H1 (cell line): ENCODE measurements around the gene CDC42EP5. TPM values are rescaled to one million over a fixed set of nuclear protein-coding genes. Genes with fewer than 3 reads are reported as not detected.

Source experiments
- CTCF ChIA-PET: fragments of 300-600 bp; sonication (Branson Sonifier 250); formaldehyde crosslinking; loops from one replicate; lab custom pipeline; 2021; ENCODE audit not compliant: partially characterized antibody; lab: Charles Lee
- POLR2A ChIA-PET: fragments of 300-600 bp; sonication (Branson Sonifier 250); formaldehyde crosslinking; loops from one replicate; lab custom pipeline; 2021; ENCODE audit warnings: inconsistent platforms; ENCODE audit not compliant: partially characterized antibody; lab: Charles Lee
- DNase-seq, 2 experiments: peaks; one replicate each; pipeline versions ENCODE4 v3.0.0 to v3.0.0-alpha.2; 2010 to 2022; ENCODE audit warnings: low spot score in 2 of 2, low read depth in 1 of 2, mixed read lengths in 1 of 2
- FAIRE-seq: peaks from 2 replicates; lab custom pipeline; 2011; peaks lifted over from hg19 to GRCh38; lab: Jason Lieb, UNC
- H2AFZ ChIP-seq: 2 replicates; pipeline ENCODE4 v1.8.1; 2012; ENCODE audit warnings: low read length, inconsistent platforms
- H2AK5ac ChIP-seq: 2 replicates; pipeline ENCODE4 v1.6.1; 2013; ENCODE audit warnings: low read depth, low read length
- H2BK120ac ChIP-seq: replicated peaks from 2 replicates; pipeline ENCODE3; 2013; ENCODE audit warnings: low read depth, low read length, inconsistent platforms
- H2BK12ac ChIP-seq: 2 replicates; pipeline ENCODE4 v1.6.1; 2013; ENCODE audit warnings: low read depth, low read length
- H2BK15ac ChIP-seq: 2 replicates; pipeline ENCODE4 v1.6.1; 2013; ENCODE audit warnings: low read length
- H2BK20ac ChIP-seq: 2 replicates; pipeline ENCODE4 v1.6.1; 2013; ENCODE audit warnings: low read length
- H2BK5ac ChIP-seq: 2 replicates; pipeline ENCODE4 v1.6.1; 2013; ENCODE audit warnings: low read depth, low read length
- H3K14ac ChIP-seq: 2 replicates; pipeline ENCODE4 v1.6.1; 2013; ENCODE audit warnings: inconsistent platforms; ENCODE audit not compliant: insufficient read length
- H3K18ac ChIP-seq: 2 replicates; pipeline ENCODE4 v1.6.1; 2013; ENCODE audit warnings: low read length; ENCODE audit errors: extremely low read depth
- H3K23ac ChIP-seq: 2 replicates; pipeline ENCODE4 v1.6.1; 2013; ENCODE audit warnings: inconsistent platforms; ENCODE audit not compliant: insufficient read length
- H3K23me2 ChIP-seq: 2 replicates; pipeline ENCODE4 v1.6.1; 2013; ENCODE audit warnings: low read depth, low read length
- H3K27ac ChIP-seq: 2 replicates; pipeline ENCODE4 v1.6.1; 2011; ENCODE audit warnings: low read depth, low read length, inconsistent platforms
- H3K27me3 ChIP-seq, 4 experiments: replicated peaks in 1 of 4; 1 replicate in 1 of 4; 2 replicates in 3 of 4; pipeline versions ENCODE4 v1.6.1 to v1.8.1; 2011 to 2013; ENCODE audit warnings: low read length in 3 of 4, mild to moderate bottlenecking in 3 of 4, inconsistent platforms in 2 of 4, mixed read lengths in 2 of 4, moderate library complexity in 1 of 4; ENCODE audit not compliant: control insufficient read depth in 3 of 4, insufficient read depth in 3 of 4; ENCODE audit errors: extremely low read depth in 1 of 4
- H3K36me3 ChIP-seq, 4 experiments: 2 replicates each; pipeline versions ENCODE4 v1.6.1 to v1.8.1; 2011 to 2013; ENCODE audit warnings: mild to moderate bottlenecking in 4 of 4, low read length in 3 of 4, moderate library complexity in 2 of 4, control low read depth in 1 of 4, inconsistent platforms in 1 of 4; ENCODE audit not compliant: insufficient read depth in 4 of 4, control insufficient read depth in 2 of 4
- H3K4ac ChIP-seq: replicated peaks from 2 replicates; pipeline ENCODE3; 2013; ENCODE audit warnings: low read length, low read depth, mixed read lengths, inconsistent platforms; ENCODE audit not compliant: insufficient read length
- H3K4me1 ChIP-seq, 4 experiments: replicated peaks in 1 of 4; 1 replicate in 1 of 4; 2 replicates in 3 of 4; pipeline versions ENCODE4 v1.6.1 to v1.8.1; 2011 to 2013; ENCODE audit warnings: low read length in 3 of 4, inconsistent platforms in 2 of 4, mixed read lengths in 1 of 4; ENCODE audit not compliant: insufficient read depth in 4 of 4, control insufficient read depth in 3 of 4
- H3K4me2 ChIP-seq, 2 experiments: 2 replicates each; pipeline versions ENCODE4 v1.6.1 to v1.8.1; 2011 to 2013; ENCODE audit warnings: low read depth in 2 of 2, low read length in 2 of 2, control low read depth in 1 of 2, inconsistent platforms in 1 of 2, mild to moderate bottlenecking in 1 of 2; ENCODE audit not compliant: insufficient read depth in 1 of 2
- H3K4me3 ChIP-seq, 4 experiments: fragments of 200-600, 300-600 bp in 1 of 4; sonication (generic), shearing (Covaris generic), sonication (Bioruptor Twin) in 1 of 4; 2 replicates each; pipeline versions ENCODE4 v1.5.1 to v1.8.1; 2011 to 2016; ENCODE audit warnings: low read length in 4 of 4, low read depth in 3 of 4, control low read depth in 2 of 4, inconsistent platforms in 2 of 4, mild to moderate bottlenecking in 2 of 4, mixed read lengths in 1 of 4, moderate library complexity in 1 of 4; ENCODE audit not compliant: insufficient read depth in 2 of 4; ENCODE audit errors: extremely low read depth in 1 of 4
- H3K56ac ChIP-seq: replicated peaks from 2 replicates; pipeline ENCODE3; 2013; ENCODE audit warnings: low read depth, mild to moderate bottlenecking, mixed read lengths, low read length, inconsistent platforms; ENCODE audit not compliant: insufficient read length
- H3K79me1 ChIP-seq: 2 replicates; pipeline ENCODE4 v1.6.1; 2013; ENCODE audit warnings: low read depth, low read length, control low read depth
- H3K79me2 ChIP-seq, 2 experiments: 2 replicates each; pipeline versions ENCODE4 v1.6.1 to v1.8.1; 2012 to 2013; ENCODE audit warnings: low read length in 2 of 2, mild to moderate bottlenecking in 2 of 2, inconsistent platforms in 1 of 2; ENCODE audit not compliant: insufficient read depth in 2 of 2, control insufficient read depth in 1 of 2
- H3K9ac ChIP-seq, 4 experiments: replicated peaks in 1 of 4; 1 replicate in 1 of 4; 2 replicates in 3 of 4; pipeline versions ENCODE4 v1.6.1 to v1.8.1; 2011 to 2013; ENCODE audit warnings: low read depth in 3 of 4, low read length in 3 of 4, control low read depth in 2 of 4, mild to moderate bottlenecking in 2 of 4, moderate library complexity in 2 of 4, inconsistent platforms in 1 of 4; ENCODE audit errors: extremely low read depth in 1 of 4
- H3K9me3 ChIP-seq, 2 experiments: 2 replicates each; pipeline versions ENCODE4 v1.6.1 to v1.8.1; 2012 to 2013; ENCODE audit warnings: mild to moderate bottlenecking in 2 of 2, moderate library complexity in 2 of 2, control low read depth in 1 of 2, inconsistent platforms in 1 of 2, low read depth in 1 of 2, low read length in 1 of 2, mixed read lengths in 1 of 2; ENCODE audit not compliant: insufficient read depth in 2 of 2
- H4K20me1 ChIP-seq, 2 experiments: replicated peaks in 1 of 2; 2 replicates each; pipeline versions ENCODE3 to v1.8.1; 2011 to 2013; ENCODE audit warnings: inconsistent platforms in 2 of 2, low read length in 2 of 2, mild to moderate bottlenecking in 1 of 2; ENCODE audit not compliant: insufficient read depth in 2 of 2, control insufficient read depth in 1 of 2
- H4K5ac ChIP-seq: 2 replicates; pipeline ENCODE4 v1.6.1; 2013; ENCODE audit warnings: low read length, low read depth, mixed read lengths, inconsistent platforms; ENCODE audit not compliant: insufficient read length
- H4K8ac ChIP-seq: 2 replicates; pipeline ENCODE4 v1.8.0; 2013; ENCODE audit warnings: mild to moderate bottlenecking, moderate library complexity, low read length, inconsistent platforms; ENCODE audit not compliant: insufficient read depth; ENCODE audit errors: extremely low read depth
- H4K91ac ChIP-seq: replicated peaks from 2 replicates; pipeline ENCODE3; 2013; ENCODE audit warnings: low read length, mixed read lengths, inconsistent platforms; ENCODE audit not compliant: insufficient read length
- CBX5 ChIP-seq: fragments of 300-800, 300-1000 bp; sonication (generic); IDR thresholded peaks from 2 replicates; pipeline ENCODE4 v1.7.1; 2016; ENCODE audit warnings: antibody characterized with exemption, low read length, low read depth
- EGR1 ChIP-seq: IDR thresholded peaks from 2 replicates; pipeline ENCODE4 v1.6.1; 2011; ENCODE audit warnings: low read depth, low read length, borderline replicate concordance
- EZH2 ChIP-seq: fragments of 200-600 bp; sonication (generic); IDR thresholded peaks from 2 replicates; pipeline ENCODE4 v1.7.1; 2012; ENCODE audit warnings: low read depth, mild to moderate bottlenecking, moderate library complexity, low read length, inconsistent platforms; ENCODE audit not compliant: severe bottlenecking
- HDAC2 ChIP-seq, 2 experiments: fragments of 300-600 bp in 1 of 2; sonication (generic) in 1 of 2; IDR thresholded peaks; 2 replicates each; pipeline ENCODE4 v1.6.1; 2011 to 2012; ENCODE audit warnings: low read depth in 2 of 2, low read length in 2 of 2, mild to moderate bottlenecking in 2 of 2, moderate library complexity in 2 of 2, borderline replicate concordance in 1 of 2, inconsistent platforms in 1 of 2
- KDM5A ChIP-seq: fragments of 200-600 bp; IDR thresholded peaks from 2 replicates; pipeline ENCODE4 v1.7.1; 2012; ENCODE audit warnings: mild to moderate bottlenecking, low read length, inconsistent platforms, mixed read lengths
- MAX ChIP-seq: IDR thresholded peaks from 2 replicates; pipeline ENCODE4 v1.6.1; 2012; ENCODE audit warnings: inconsistent platforms
- RAD21 ChIP-seq, 2 experiments: IDR thresholded peaks in 1 of 2; conservative IDR thresholded peaks in 1 of 2; 2 replicates each; pipeline ENCODE4 v1.6.1; 2011; ENCODE audit warnings: low read depth in 2 of 2, low read length in 2 of 2, improper control_type of control experiment in 1 of 2, inconsistent platforms in 1 of 2, mild to moderate bottlenecking in 1 of 2, moderate library complexity in 1 of 2
- SAP30 ChIP-seq: fragments of 300-600 bp; sonication (generic); IDR thresholded peaks from 2 replicates; pipeline ENCODE4 v1.7.1; 2012; ENCODE audit warnings: low read length, moderate library complexity, mild to moderate bottlenecking, inconsistent platforms; ENCODE audit not compliant: insufficient read depth, insufficient replicate concordance
- SUZ12 ChIP-seq: fragments of 200-600 bp; sonication (generic); IDR thresholded peaks from 2 replicates; pipeline ENCODE4 v1.6.1; 2012; ENCODE audit warnings: mild to moderate bottlenecking, inconsistent platforms, low read length, moderate library complexity, mixed read lengths
- TEAD4 ChIP-seq: IDR thresholded peaks from 2 replicates; pipeline ENCODE4 v1.6.1; 2012; ENCODE audit warnings: low read depth, low read length, inconsistent platforms, mixed read lengths
- WGBS, 2 experiments: shearing (Covaris generic) in 1 of 2; methylation state at CpG; one replicate each; pipeline versions ENCODE4 v1.1.6 to v1.1.7; 2013 to 2015; ENCODE audit warnings: low lambda C conversion rate in 2 of 2, mixed read lengths in 2 of 2, inconsistent platforms in 1 of 2, low coverage in 1 of 2, missing lambda C conversion rate in 1 of 2; ENCODE audit not compliant: insufficient replicate concordance in 2 of 2, insufficient coverage in 1 of 2, insufficient read length in 1 of 2; ENCODE audit errors: extremely low coverage in 1 of 2, missing lambda C conversion rate in 1 of 2; 5-methylcytosine and 5-hydroxymethylcytosine counted together
- polyA plus RNA-seq, 7 experiments: library from polyadenylated mRNA; depleted of rRNA in 3 of 7; stranded (reverse) in 5 of 7; unstranded in 2 of 7; fragments of >200 nt in 5 of 7; fragments of 200-250 nt in 2 of 7; gene quantifications; 1 replicate in 5 of 7; 2 replicates in 1 of 7; 4 replicates in 1 of 7; pipeline versions ENCODE4 v1.2.1 to v1.2.3, GENCODE V29; 2011 to 2013; ENCODE audit warnings: missing spikeins in 2 of 7, mixed read lengths in 2 of 7
- total RNA-seq: library from RNA; stranded (reverse); fragmentation: NEBNext Ultra II Directional; extraction: Animal tissue kit (Norgen Biotek cat#: 25700); gene quantifications from 2 replicates; pipeline ENCODE4 v1.2.1, GENCODE V29; 2021

The CDC42EP5 gene
- total and polyA plus RNA-seq, 2 of the 8 experiments (the other 6 are each of a cell fraction or from before 2014, with no cell fraction given), result 1.8 to 2.1 TPM

- H3K9ac ChIP-seq, result no peak overlapping the region
- H3K79me2 ChIP-seq, result no peaks in the 10 kb centered on the region
- no peak overlapping the region for H2BK12ac ChIP-seq
- ChIA-PET POLR2A (interaction anchor here (1.4 to 13.5 kb wide), 6 partner anchors 9 to 31 kb away, joined by 3 to 133 read pairs (median 10); partner anchors contain the start of genes LENG9 and TTYH1), CTCF (interaction anchor here (0.5 to 5.7 kb wide), 6 partner anchors 7 to 41 kb away, joined by 3 to 42 read pairs (median 6); no protein-coding TSS in a partner anchor)
- no peak for DNase-seq
- H4K8ac ChIP-seq, result no peak overlapping the region
- H2AK5ac ChIP-seq, result no peak overlapping the region
- FAIRE-seq, result no peak
- H2BK15ac ChIP-seq, result no peak overlapping the region
- H3K4me3 ChIP-seq, result no peak overlapping the region
- H3K4ac ChIP-seq, result no peak overlapping the region
- H3K27ac ChIP-seq, result no peak overlapping the region
- no peak overlapping the region for H2BK5ac ChIP-seq
- no peaks in the 10 kb centered on the region; a peak in 2 of 7 replicates for H3K27me3 ChIP-seq
- peaks cover 10 to 16% of the 10 kb centered on the region in 2 experiments for H4K20me1 ChIP-seq
- no peak overlapping the region for H2AFZ ChIP-seq
- H3K18ac ChIP-seq, result no peak overlapping the region
- H4K91ac ChIP-seq, result no peak overlapping the region
- no peak overlapping the region for H4K5ac ChIP-seq
- H3K79me1 ChIP-seq, result peaks cover 3% of the 10 kb centered on the region; the same call in 1 of the 2 replicates
- peaks cover 4% of the 10 kb centered on the region for H3K23me2 ChIP-seq
- no peak overlapping the region for H3K56ac ChIP-seq
- no peaks in the 10 kb centered on the region for H3K9me3 ChIP-seq
- H2BK120ac ChIP-seq, result no peak overlapping the region
- peaks cover 0 to 6% (median 0%) of the 10 kb centered on the region in 4 experiments; a peak in 1 of 8 replicates for H3K36me3 ChIP-seq
- H3K14ac ChIP-seq, result no peak overlapping the region
- no peak overlapping the region for H3K23ac ChIP-seq
- peaks cover 0 to 37% (median 20%) of the 10 kb centered on the region in 4 experiments; a peak in 6 of 7 replicates for H3K4me1 ChIP-seq
- WGBS, 2 experiments, result 90% methylated on average over 10 of the region's 10 CpGs; no CpG with 5 or more reads in 1 of the 2 experiments
- H2BK20ac ChIP-seq, result no peak overlapping the region
- H3K4me2 ChIP-seq, result no peak overlapping the region
- TF ChIP-seq SUZ12 (no peak), EZH2 (no peak), CBX5 (no peak), RAD21 (IDR thresholded peaks at IDR 0.05 in 1 of 2, conservative IDR thresholded peaks at IDR 0.05 in 1 of 2; ENCODE audit: low read depth in 2 of 2, low read length in 2 of 2) (no peak), TEAD4 (no peak), EGR1 (no peak), HDAC2 (IDR thresholded peaks at IDR 0.05; ENCODE audit: borderline replicate concordance in 1 of 2, low read depth in 2 of 2, low read length in 2 of 2) (no peak), KDM5A (no peak), SAP30 (no peak), MAX (no peak)
These were observed 40.9 kb downstream of the CDC42EP5 start for GRCh38 chr19:54432144-54432738.
